ENCODE results near the gene GCNA. TPM values are rescaled to one million over a fixed set of nuclear protein-coding genes. Genes with fewer than 3 reads are reported as not detected.
"Not testable (repeated sequence)": the region's sequence is repeated elsewhere in the genome, so short reads cannot be mapped to it uniquely, and the experiment has no call there.

The GCNA gene
- total RNA-seq, 1 experiment from 2014 or later, result 2.9 TPM

- ChIA-PET POLR2A (ENCODE audit: unreplicated experiment) (interaction anchor here (0.6 kb wide), 1 partner anchor 599 kb away, joined by 4 read pairs; no protein-coding TSS in a partner anchor), CTCF (no interaction called here)
- no peak for TF ChIP-seq EZH2phosphoT487 (IDR thresholded peaks at IDR 0.05; ENCODE audit: borderline replicate concordance, low read length)
- no peak for TF ChIP-seq EZH2 (IDR thresholded peaks at IDR 0.05; ENCODE audit: low read length, unreplicated experiment)
- no peak for TF ChIP-seq CTCF (conservative IDR thresholded peaks at IDR 0.05; ENCODE audit: low read depth, low read length)
- Histone ChIP-seq H3K9me2 (replicated peaks; ENCODE audit: low read length) (no peaks in the 10 kb centered on the region), H3K4me3 (ENCODE audit: low read length) (peak overlapping the region; percentile 12; the same call in 1 of the 2 replicates), H3K4me2 (ENCODE audit: low read length) (peak overlapping the region; percentile 68), H3K27ac (ENCODE audit: low read length) (peak overlapping the region; percentile 37), H2AFZ (ENCODE audit: low read length) (peak overlapping the region; percentile 43; the same call in 1 of the 2 replicates), H3K4me1 (ENCODE audit: insufficient read depth, low read length) (peaks cover 19% of the 10 kb centered on the region; the same call in 1 of the 2 replicates), H3K27me3 (ENCODE audit: low read length) (no peaks in the 10 kb centered on the region), H3K36me3 (ENCODE audit: low read depth, low read length) (no peaks in the 10 kb centered on the region), H4K20me1 (ENCODE audit: low read length) (no peaks in the 10 kb centered on the region), H3F3A (ENCODE audit: low read length, unreplicated experiment) (no peaks in the 10 kb centered on the region), H3K9ac (ENCODE audit: low read length) (no peak overlapping the region), H3K79me2 (ENCODE audit: low read length) (no peaks in the 10 kb centered on the region), H3K9me3 (ENCODE audit: low read length) (no peaks in the 10 kb centered on the region)
- peak; percentile 81 for ATAC-seq
- DNase-seq, result peak; percentile 51
- no TSS peak for BruUV-seq (replicated peaks)
- intact Hi-C loops (cut with micrococcal nuclease), result no loop called here
Observed at GRCh38 chrX:71637848-71638247, 59.6 kb downstream of the GCNA start.

- Histone ChIP-seq H3K4me3 (ENCODE audit: low read length) (no peak overlapping the region), H4K20me1 (ENCODE audit: low read length) (no peaks in the 10 kb centered on the region), H3K27me3 (ENCODE audit: low read length) (no peaks in the 10 kb centered on the region), H3K4me2 (ENCODE audit: low read length) (peak overlapping the region; percentile 68), H3K9me2 (replicated peaks; ENCODE audit: low read length) (no peaks in the 10 kb centered on the region), H3F3A (ENCODE audit: low read length, unreplicated experiment) (no peaks in the 10 kb centered on the region), H3K79me2 (ENCODE audit: low read length) (no peaks in the 10 kb centered on the region), H3K9me3 (ENCODE audit: low read length) (no peaks in the 10 kb centered on the region), H3K9ac (ENCODE audit: low read length) (no peak overlapping the region), H3K27ac (ENCODE audit: low read length) (0 out of 2 replicates have a peak overlapping the region, but pooled peaks have one; percentile 37), H2AFZ (ENCODE audit: low read length) (no peak overlapping the region), H3K36me3 (ENCODE audit: low read depth, low read length) (no peaks in the 10 kb centered on the region), H3K4me1 (ENCODE audit: insufficient read depth, low read length) (peaks cover 19% of the 10 kb centered on the region; the same call in 1 of the 2 replicates)
- DNase-seq (no peak), ATAC-seq (no peak)
- POLR2A ChIA-PET (ENCODE audit: unreplicated experiment), result no interaction called here
- CTCF ChIA-PET, result no interaction called here
- intact Hi-C loops (cut with micrococcal nuclease), result no loop called here
- TF ChIP-seq CTCF (conservative IDR thresholded peaks at IDR 0.05; ENCODE audit: low read depth, low read length) (no peak), EZH2phosphoT487 (IDR thresholded peaks at IDR 0.05; ENCODE audit: borderline replicate concordance, low read length) (no peak), EZH2 (IDR thresholded peaks at IDR 0.05; ENCODE audit: low read length, unreplicated experiment) (no peak)
- BruUV-seq (replicated peaks), result no TSS peak
Observed at GRCh38 chrX:71638409-71638808, 60.2 kb downstream of the GCNA start.

- TF ChIP-seq CTCF (conservative IDR thresholded peaks at IDR 0.05; ENCODE audit: low read depth, low read length) (no peak), EZH2phosphoT487 (IDR thresholded peaks at IDR 0.05; ENCODE audit: borderline replicate concordance, low read length) (no peak), EZH2 (IDR thresholded peaks at IDR 0.05; ENCODE audit: low read length, unreplicated experiment) (no peak)
- H3K4me1 ChIP-seq (ENCODE audit: insufficient read depth, low read length), result peaks cover 19% of the 10 kb centered on the region; the same call in 1 of the 2 replicates
- no peak overlapping the region for H2AFZ ChIP-seq (ENCODE audit: low read length)
- no peaks in the 10 kb centered on the region for H3K36me3 ChIP-seq (ENCODE audit: low read depth, low read length)
- no peaks in the 10 kb centered on the region for H3K27me3 ChIP-seq (ENCODE audit: low read length)
- no peaks in the 10 kb centered on the region for H4K20me1 ChIP-seq (ENCODE audit: low read length)
- H3K9me3 ChIP-seq (ENCODE audit: low read length), result no peaks in the 10 kb centered on the region
- no peak for DNase-seq
- POLR2A ChIA-PET (ENCODE audit: unreplicated experiment), result no interaction called here
- CTCF ChIA-PET, result no interaction called here
- H3K9me2 ChIP-seq (replicated peaks; ENCODE audit: low read length), result no peaks in the 10 kb centered on the region
- H3F3A ChIP-seq (ENCODE audit: low read length, unreplicated experiment), result no peaks in the 10 kb centered on the region
- no peak overlapping the region for H3K4me2 ChIP-seq (ENCODE audit: low read length)
- no peaks in the 10 kb centered on the region for H3K79me2 ChIP-seq (ENCODE audit: low read length)
- intact Hi-C loops (cut with micrococcal nuclease), result no loop called here
- no peak for ATAC-seq
- no peak overlapping the region for H3K4me3 ChIP-seq (ENCODE audit: low read length)
- no TSS peak for BruUV-seq (replicated peaks)
- H3K27ac ChIP-seq (ENCODE audit: low read length), result no peak overlapping the region
- no peak overlapping the region for H3K9ac ChIP-seq (ENCODE audit: low read length)
Observed at GRCh38 chrX:71640002-71640401, 61.8 kb downstream of the GCNA start.

GRCh38 chrX:71644406-71644805, 66.2 kb downstream of the GCNA start:
- H2AFZ ChIP-seq (ENCODE audit: low read length); H3K4me3 ChIP-seq (ENCODE audit: low read length); H3K9me3 ChIP-seq (ENCODE audit: low read length); H4K20me1 ChIP-seq (ENCODE audit: low read length); H3K36me3 ChIP-seq (ENCODE audit: low read depth, low read length); DNase-seq; BruUV-seq (replicated peaks); H3K27ac ChIP-seq (ENCODE audit: low read length); ATAC-seq; H3K27me3 ChIP-seq (ENCODE audit: low read length); H3K9me2 ChIP-seq (replicated peaks; ENCODE audit: low read length); H3F3A ChIP-seq (ENCODE audit: low read length, unreplicated experiment); intact Hi-C loops (cut with micrococcal nuclease); H3K79me2 ChIP-seq (ENCODE audit: low read length); CTCF ChIA-PET; H3K4me1 ChIP-seq (ENCODE audit: insufficient read depth, low read length); H3K9ac ChIP-seq (ENCODE audit: low read length); POLR2A ChIA-PET (ENCODE audit: unreplicated experiment); H3K4me2 ChIP-seq (ENCODE audit: low read length): not testable (repeated sequence)

Data from PC-3 (cell line).